Measurements from ENCODE around the gene CCT6B.
"Not testable (repeated sequence)": the region's sequence is repeated elsewhere in the genome, so short reads cannot be mapped to it uniquely, and the experiment has no call there.

The CCT6B gene, protein sequence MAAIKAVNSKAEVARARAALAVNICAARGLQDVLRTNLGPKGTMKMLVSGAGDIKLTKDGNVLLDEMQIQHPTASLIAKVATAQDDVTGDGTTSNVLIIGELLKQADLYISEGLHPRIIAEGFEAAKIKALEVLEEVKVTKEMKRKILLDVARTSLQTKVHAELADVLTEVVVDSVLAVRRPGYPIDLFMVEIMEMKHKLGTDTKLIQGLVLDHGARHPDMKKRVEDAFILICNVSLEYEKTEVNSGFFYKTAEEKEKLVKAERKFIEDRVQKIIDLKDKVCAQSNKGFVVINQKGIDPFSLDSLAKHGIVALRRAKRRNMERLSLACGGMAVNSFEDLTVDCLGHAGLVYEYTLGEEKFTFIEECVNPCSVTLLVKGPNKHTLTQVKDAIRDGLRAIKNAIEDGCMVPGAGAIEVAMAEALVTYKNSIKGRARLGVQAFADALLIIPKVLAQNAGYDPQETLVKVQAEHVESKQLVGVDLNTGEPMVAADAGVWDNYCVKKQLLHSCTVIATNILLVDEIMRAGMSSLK

DNA sequence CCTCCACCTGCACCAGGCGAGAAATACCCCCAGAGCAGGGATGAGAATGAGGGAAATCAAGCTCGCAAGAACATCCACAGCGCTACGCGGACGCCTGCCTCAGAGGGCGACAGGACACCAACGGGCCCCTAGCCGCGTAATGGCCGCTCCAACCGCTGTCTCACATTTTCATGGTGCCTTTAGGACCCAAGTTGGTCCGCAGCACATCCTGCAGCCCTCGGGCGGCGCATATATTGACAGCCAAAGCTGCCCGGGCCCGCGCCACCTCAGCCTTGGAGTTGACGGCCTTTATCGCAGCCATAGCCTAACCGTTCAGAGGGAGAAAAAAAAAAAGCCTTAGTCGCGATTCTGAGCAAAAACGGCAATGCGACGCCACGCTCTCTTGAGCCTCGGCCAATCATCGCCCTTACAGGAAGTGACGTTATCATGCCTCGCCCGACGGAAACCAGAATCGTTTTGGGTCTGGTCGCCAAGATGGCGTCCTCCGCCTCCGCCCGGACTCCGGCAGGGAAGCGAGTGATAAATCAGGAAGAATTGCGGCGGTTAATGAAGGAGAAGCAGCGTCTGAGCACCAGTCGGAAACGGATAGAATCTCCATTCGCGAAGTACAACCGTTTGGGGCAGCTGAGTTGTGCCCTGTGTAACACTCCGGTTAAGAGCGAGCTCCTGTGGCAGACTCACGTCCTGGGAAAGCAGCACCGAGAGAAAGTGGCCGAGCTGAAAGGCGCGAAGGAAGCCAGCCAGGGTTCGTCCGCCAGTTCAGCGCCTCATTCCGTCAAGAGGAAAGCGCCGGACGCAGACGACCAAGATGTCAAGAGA, at the start of gene CCT6B, which contains the start of gene ZNF830:
Gene CCT6B (minus strand): TSS at position 368 of the 819 bp plus-strand sequence. CDS start 67 bp downstream, at position 301.
Gene ZNF830 (plus strand): TSS at position 448 of the 819 bp plus-strand sequence. CDS start 27 bp downstream, at position 475.
- DNase-seq (ENCODE audit: low read depth, low spot score) = peak; percentile 89

GRCh38 chr17:35010093-35010492, 48.8 kb upstream of the CCT6B start:
- no peak for DNase-seq (ENCODE audit: low read depth, low spot score)

DNA sequence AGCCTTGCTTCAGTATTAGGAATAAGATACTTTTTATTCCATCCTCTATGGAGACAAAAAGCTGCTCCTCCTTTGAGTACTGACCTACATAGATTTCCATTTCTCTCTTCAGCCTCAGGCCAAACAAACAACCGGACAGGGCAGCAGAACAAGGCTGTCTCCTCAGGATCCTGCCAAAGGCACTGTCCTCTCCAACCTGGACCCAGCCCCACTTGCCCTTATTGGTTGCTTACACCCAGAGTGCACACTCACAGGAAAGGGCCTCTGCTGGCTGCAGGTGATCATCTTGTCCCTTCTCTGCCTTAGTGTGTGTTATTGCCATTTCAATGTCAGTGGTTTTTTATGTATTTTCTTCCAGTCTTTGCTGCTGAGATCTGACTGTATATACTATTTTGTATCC, 45.7 kb upstream of the CCT6B start:
- no peak for DNase-seq (ENCODE audit: low read depth, low spot score)

DNA sequence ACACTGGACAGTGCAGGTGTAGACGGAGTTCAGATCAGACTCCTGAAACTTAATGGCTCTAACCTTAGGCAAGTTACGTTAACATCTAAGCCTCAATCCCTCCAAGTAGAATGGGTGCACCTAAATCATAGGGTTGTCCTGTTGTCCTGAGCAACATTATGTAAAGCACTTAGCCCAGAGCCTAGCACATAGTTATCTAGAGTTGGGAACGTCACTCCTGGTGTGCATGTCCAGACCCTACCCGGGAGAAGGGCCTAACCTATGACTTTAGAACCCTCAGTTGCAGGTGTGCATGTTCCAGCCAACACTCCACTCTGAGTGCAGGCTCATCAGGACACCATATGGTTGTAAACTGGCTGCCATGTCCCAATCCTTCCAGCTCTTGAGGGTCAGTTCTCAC, 45.1 kb upstream of the CCT6B start:
- no peak for DNase-seq (ENCODE audit: low read depth, low spot score)

- no peak for DNase-seq (ENCODE audit: low read depth, low spot score)
Observed at GRCh38 chr17:35003778-35004177, 42.5 kb upstream of the CCT6B start.

- DNase-seq (ENCODE audit: low read depth, low spot score) = no peak
Observed at GRCh38 chr17:35002876-35003551, 41.8 kb upstream of the CCT6B start.

DNA sequence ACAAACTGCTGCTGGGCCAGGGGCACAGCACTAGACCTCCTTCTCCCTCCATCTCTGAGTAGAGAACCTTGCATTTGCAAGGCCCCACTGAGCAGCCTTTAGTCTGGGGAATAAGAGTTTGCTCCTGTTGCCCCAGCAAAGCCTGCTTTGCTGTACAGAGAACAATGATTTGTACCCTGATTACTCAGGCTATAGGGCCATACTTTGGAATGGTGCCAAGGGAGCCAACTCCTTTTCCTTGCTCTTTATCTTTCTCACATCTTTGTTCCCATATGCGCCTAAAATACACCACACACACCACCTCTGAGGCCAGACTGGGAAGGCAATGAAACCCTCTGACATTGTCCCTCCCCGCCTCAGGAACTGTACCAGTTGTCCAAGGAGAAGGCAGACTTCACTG, 40.3 kb upstream of the CCT6B start:
- no peak for DNase-seq (ENCODE audit: low read depth, low spot score)

DNA sequence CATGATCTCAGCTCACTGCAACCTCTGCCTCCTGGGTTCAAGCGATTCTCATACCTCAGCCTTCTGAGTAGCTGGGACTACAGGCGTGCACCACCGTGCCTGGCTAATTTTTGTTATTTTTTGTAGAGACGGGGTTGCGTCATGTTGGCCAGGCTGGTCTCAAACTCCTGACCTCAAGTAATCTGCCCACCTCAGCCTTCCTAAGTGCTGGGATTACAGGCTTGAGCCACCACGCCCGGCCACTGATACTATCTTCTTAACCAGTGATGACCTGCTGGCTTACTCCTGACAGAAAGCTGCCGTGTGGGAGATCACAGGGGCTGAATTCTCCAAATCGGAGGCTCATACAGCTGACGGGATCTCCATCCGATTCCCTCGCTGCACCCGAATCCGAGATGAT, 39.7 kb upstream of the CCT6B start:
- DNase-seq (ENCODE audit: low read depth, low spot score) = not testable (repeated sequence)

GRCh38 chr17:34999456-34999855, 38.2 kb upstream of the CCT6B start:
- no peak for DNase-seq (ENCODE audit: low read depth, low spot score)

GRCh38 chr17:34998205-34998604, 36.9 kb upstream of the CCT6B start:
- peak; percentile 29 for DNase-seq (ENCODE audit: low read depth, low spot score)

DNA sequence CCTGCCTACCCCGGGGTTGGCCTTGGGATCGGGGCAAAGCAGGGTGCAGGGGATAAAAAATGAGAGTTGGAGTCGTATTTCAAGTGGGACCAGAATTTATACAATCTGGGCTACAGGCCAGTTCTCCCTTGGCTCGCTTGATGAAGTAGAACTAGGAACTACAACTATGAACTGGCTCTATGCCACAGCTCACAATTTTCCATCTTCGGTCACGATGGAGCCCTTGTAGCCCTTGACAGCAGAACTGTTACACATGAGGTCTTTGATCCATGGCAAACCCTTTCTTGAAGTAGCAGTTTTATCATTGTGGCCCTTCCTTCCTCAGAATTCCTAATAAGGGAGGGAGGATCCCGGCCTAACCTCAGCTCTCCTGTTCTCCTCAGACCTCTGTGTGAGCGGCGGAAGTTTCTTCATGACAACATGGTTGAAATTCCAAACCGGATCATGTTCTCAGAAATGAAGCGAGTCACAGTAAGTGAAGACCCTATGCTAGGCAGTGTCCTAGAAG, 36.1 kb upstream of the CCT6B start:
- DNase-seq (ENCODE audit: low read depth, low spot score) = peak; percentile 20

GRCh38 chr17:34996422-34997285, 35.4 kb upstream of the CCT6B start:
- no peak for DNase-seq (ENCODE audit: low read depth, low spot score)

DNA sequence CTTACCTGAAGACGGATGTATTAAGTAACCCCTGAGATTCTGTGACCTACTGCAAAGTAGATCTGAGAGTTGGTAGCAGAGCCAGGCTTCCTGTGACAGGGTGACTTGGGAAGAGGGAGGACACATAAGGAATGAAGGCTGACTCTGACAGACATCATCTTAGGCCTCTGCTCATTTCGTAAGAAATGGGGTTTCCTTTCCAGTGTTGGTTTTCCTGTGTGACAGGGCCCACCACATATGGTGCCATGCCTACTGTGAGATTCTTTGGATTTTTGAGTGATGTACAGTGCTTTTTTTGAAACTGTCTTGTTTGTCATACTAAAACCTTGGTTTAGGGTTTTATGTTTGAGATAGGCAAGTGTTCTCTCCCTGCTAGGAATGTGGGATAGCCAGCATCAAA, 31.8 kb upstream of the CCT6B start:
- DNase-seq (ENCODE audit: low read depth, low spot score) = no peak

GRCh38 chr17:34991606-34992005, 30.3 kb upstream of the CCT6B start:
- no peak for DNase-seq (ENCODE audit: low read depth, low spot score)

DNA sequence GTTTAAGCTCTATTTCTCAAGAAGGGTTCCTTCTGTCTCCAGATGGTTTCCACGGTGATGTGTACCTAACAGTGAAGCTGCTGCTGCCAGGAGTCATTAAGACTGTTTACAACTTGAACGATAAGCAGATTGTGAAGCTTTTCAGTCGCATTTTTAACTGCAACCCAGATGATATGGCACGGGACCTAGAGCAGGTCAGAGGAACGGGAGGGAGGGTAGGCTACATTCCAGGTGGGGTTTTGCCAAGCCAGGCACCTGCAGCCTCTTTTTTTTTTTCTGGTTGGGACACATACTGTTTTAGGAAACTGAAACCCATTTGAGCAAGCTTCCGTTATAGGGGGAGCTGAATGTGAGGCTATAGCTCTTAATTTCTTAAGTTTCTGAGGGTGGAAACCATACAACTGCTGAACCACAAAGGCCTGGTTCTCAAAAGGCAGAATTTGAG, 29.7 kb upstream of the CCT6B start:
- DNase-seq (ENCODE audit: low read depth, low spot score) = no peak

DNA sequence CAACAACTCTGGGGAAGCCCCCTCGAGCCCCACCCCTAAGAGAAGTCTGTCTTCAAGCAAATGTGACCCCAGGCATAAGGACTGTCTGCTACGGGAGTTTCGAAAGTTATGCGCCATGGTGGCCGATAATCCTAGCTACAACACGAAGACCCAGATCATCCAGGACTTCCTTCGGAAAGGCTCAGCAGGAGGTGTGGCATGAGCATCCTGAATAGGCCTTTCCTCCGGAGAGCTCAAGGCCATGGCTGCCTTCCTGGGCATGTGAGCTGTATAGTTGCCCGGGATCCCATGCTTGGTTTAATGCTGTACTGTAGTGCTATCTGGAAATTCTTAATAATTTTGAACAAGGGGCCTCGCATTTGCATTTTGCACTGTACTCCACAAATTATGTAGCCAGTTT, 28.2 kb upstream of the CCT6B start:
- DNase-seq (ENCODE audit: low read depth, low spot score) = no peak

- no peak for DNase-seq (ENCODE audit: low read depth, low spot score)
Observed at GRCh38 chr17:34988644-34989043, 27.4 kb upstream of the CCT6B start.

GRCh38 chr17:34987232-34987631, 26.0 kb upstream of the CCT6B start:
- no peak for DNase-seq (ENCODE audit: low read depth, low spot score)

DNA sequence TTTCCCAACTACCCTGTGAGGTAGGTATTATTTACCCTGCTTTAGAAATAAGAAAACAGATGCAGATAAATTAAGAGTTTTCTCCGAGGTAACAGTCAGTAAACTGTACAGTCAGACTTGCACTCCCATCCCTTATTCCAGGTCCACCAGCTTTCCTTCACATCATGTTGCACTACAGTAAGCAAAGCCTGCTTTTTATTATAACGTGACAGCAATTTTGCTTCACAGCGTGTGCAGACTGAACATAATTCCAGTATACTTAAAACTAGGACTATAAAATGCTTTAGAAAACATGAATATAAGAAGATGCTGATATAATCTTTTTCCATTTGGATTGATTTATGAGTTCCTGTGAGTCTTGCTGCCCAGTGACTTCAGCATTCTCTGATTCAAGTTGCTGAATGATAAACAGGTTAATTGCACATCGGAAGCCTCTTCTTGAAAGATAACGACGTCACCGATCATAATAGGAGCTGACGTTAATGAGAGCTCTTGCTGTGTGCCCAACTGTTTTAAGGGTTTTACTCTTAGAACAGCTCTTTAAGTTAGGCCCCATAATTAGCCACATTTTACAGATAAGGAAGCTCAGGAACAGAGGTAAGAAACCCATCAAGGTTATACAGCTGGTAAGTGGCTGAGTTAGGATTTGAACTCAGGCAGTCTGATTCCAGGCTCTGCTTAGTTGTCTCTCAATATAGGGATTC, 20.4 kb upstream of the CCT6B start:
- no peak for DNase-seq (ENCODE audit: low read depth, low spot score)

Data from smooth muscle cell of the brain vasculature (primary cell).